K562 (cell line): ENCODE data around the gene CD19. TPM values are rescaled to one million over a fixed set of nuclear protein-coding genes. Genes with fewer than 3 reads are reported as not detected.

ENCODE experiments used
- ATAC-seq: fragments of 200-7000 bp; cut with Tn5 transposase; 3 replicates; pipeline ENCODE4 v1.9.1; 2020; ENCODE audit warnings: moderate library complexity
- BruUV-seq: library from RNA; stranded (reverse); fragments of 400-500 nt; replicated peaks from 2 replicates; lab custom pipeline; 2021; lab: Mats Ljungman, UMichigan
- CTCF ChIA-PET: fragments of 300-600 bp; formaldehyde crosslinking; extraction: SDS; loops from one replicate; lab custom pipeline; 2021; ENCODE audit warnings: low intra/inter-chr PET ratio; lab: Yijun Ruan, JAX
- POLR2A ChIA-PET: fragments of 300-600, 350-650 bp; sonication (Branson Sonifier 250); formaldehyde crosslinking; extraction: SDS; loops from one replicate; lab custom pipeline; 2021; ENCODE audit warnings: antibody characterized with exemption, inconsistent platforms; lab: Yijun Ruan, JAX
- DNase-seq, 4 experiments: peaks; one replicate each; pipeline versions ENCODE4 v3.0.0 to v3.0.0-alpha.2; 2011 to 2018; ENCODE audit warnings: low spot score in 3 of 4, mixed read lengths in 3 of 4; ENCODE audit errors: extremely low read depth in 1 of 4
- FAIRE-seq: peaks from 2 replicates; lab custom pipeline; 2011; peaks lifted over from hg19 to GRCh38; lab: Jason Lieb, UNC
- H2AFZ ChIP-seq: 2 replicates; pipeline ENCODE4 v1.6.0; 2011; ENCODE audit warnings: low read depth, low read length, control low read depth, inconsistent platforms
- H3K27ac ChIP-seq: fragments of 200-600 bp; 3 replicates; pipeline ENCODE4 v1.8.0; 2011; ENCODE audit warnings: low read depth, mild to moderate bottlenecking, control low read depth, inconsistent platforms, low read length, moderate library complexity, mixed read lengths; ENCODE audit errors: extremely low read depth
- H3K27me3 ChIP-seq, 2 experiments: fragments of 300-600 bp in 1 of 2; 2 replicates in 1 of 2; 3 replicates in 1 of 2; pipeline versions ENCODE4 v1.6.0 to v1.8.0; 2011; ENCODE audit warnings: inconsistent platforms in 2 of 2, low read length in 2 of 2, mild to moderate bottlenecking in 1 of 2, mixed read lengths in 1 of 2, moderate library complexity in 1 of 2; ENCODE audit not compliant: control insufficient read depth in 2 of 2, insufficient read depth in 2 of 2
- H3K36me3 ChIP-seq: fragments of 300-600 bp; 3 replicates; pipeline ENCODE4 v1.8.0; 2011; ENCODE audit warnings: mild to moderate bottlenecking, low read length, inconsistent platforms; ENCODE audit not compliant: control insufficient read depth, insufficient read depth
- H3K4me1 ChIP-seq, 2 experiments: fragments of 200-600 bp in 1 of 2; replicated peaks in 1 of 2; 2 replicates in 1 of 2; 3 replicates in 1 of 2; pipeline versions ENCODE4 v1.5.1 to v1.8.0; 2011; ENCODE audit warnings: inconsistent platforms in 2 of 2, low read length in 2 of 2, mild to moderate bottlenecking in 1 of 2, mixed read lengths in 1 of 2, moderate library complexity in 1 of 2; ENCODE audit not compliant: control insufficient read depth in 2 of 2, insufficient read depth in 2 of 2
- H3K4me2 ChIP-seq: 2 replicates; pipeline ENCODE4 v1.6.1; 2011; ENCODE audit warnings: low read length, control low read depth, inconsistent platforms, mixed read lengths; ENCODE audit not compliant: insufficient read depth
- H3K4me3 ChIP-seq: fragments of 200-600 bp; sonication (generic), shearing (Covaris generic); 2 replicates; pipeline ENCODE4 v1.5.1; 2016; ENCODE audit warnings: control low read depth, inconsistent platforms
- H3K79me2 ChIP-seq: fragments of 200-600 bp; 3 replicates; pipeline ENCODE4 v1.8.0; 2011; ENCODE audit warnings: low read length, inconsistent platforms; ENCODE audit not compliant: control insufficient read depth, insufficient read depth
- H3K9ac ChIP-seq, 2 experiments: 2 replicates each; pipeline versions ENCODE4 v1.6.0 to v1.6.1; 2011; ENCODE audit warnings: low read depth in 2 of 2, low read length in 2 of 2, control low read depth in 1 of 2, inconsistent platforms in 1 of 2, mild to moderate bottlenecking in 1 of 2, mixed read lengths in 1 of 2; ENCODE audit not compliant: insufficient read depth in 1 of 2
- H3K9me1 ChIP-seq: one replicate; pipeline ENCODE4 v1.6.0; 2011; ENCODE audit warnings: inconsistent platforms, mild to moderate bottlenecking, low read length, moderate library complexity; ENCODE audit not compliant: control insufficient read depth, insufficient read depth
- H3K9me3 ChIP-seq: replicated peaks from 2 replicates; pipeline ENCODE4 v1.5.1; 2011; ENCODE audit warnings: low read depth, low read length, inconsistent platforms; ENCODE audit not compliant: control insufficient read depth, insufficient read depth
- H4K20me1 ChIP-seq: replicated peaks from 2 replicates; pipeline ENCODE4 v1.6.1; 2011; ENCODE audit warnings: low read length, inconsistent platforms, mixed read lengths; ENCODE audit not compliant: control insufficient read depth, insufficient read depth
- BCOR ChIP-seq: fragments of 450-650 bp; IDR thresholded peaks from 2 replicates; pipeline ENCODE4 v1.6.1; 2016
- CHD4 ChIP-seq: fragments of 200-600 bp; sonication (generic); IDR thresholded peaks from 3 replicates; pipeline ENCODE4 v1.6.1; 2012; ENCODE audit warnings: low read depth, mild to moderate bottlenecking, mixed read lengths, low read length, inconsistent platforms; ENCODE audit not compliant: insufficient read depth, insufficient replicate concordance, poor library complexity, severe bottlenecking
- ELF4 ChIP-seq: fragments of 450-650 bp; formaldehyde crosslinking; IDR thresholded peaks from 2 replicates; pipeline ENCODE4 v1.4.0; 2022; ENCODE audit warnings: missing genetic modification characterization
- FOS ChIP-seq: IDR thresholded peaks from 3 replicates; pipeline ENCODE4 v1.6.1; 2011; ENCODE audit not compliant: insufficient read length; ENCODE audit errors: extremely low read depth
- FOXM1 ChIP-seq, 2 experiments: fragments of 450-650 bp in 1 of 2; sonication (generic) in 1 of 2; formaldehyde crosslinking in 1 of 2; IDR thresholded peaks; 2 replicates each; pipeline versions ENCODE4 v1.6.1 to v1.9.0; 2017 to 2022; ENCODE audit warnings: low read depth in 2 of 2, mild to moderate bottlenecking in 2 of 2, missing genetic modification reagents in 1 of 2, moderate library complexity in 1 of 2
- HMG20A ChIP-seq: fragments of 450-650 bp; formaldehyde crosslinking; conservative IDR thresholded peaks from 2 replicates; pipeline ENCODE4 v1.4.0; 2020; ENCODE audit warnings: mild to moderate bottlenecking, mixed read lengths
- IRF2 ChIP-seq: sonication (generic); formaldehyde crosslinking; IDR thresholded peaks from 2 replicates; pipeline ENCODE4 v1.8.1; 2022; ENCODE audit warnings: mild to moderate bottlenecking, missing genetic modification reagents
- KAT2B ChIP-seq: IDR thresholded peaks from one replicate; pipeline ENCODE4 v1.6.1; 2012; ENCODE audit warnings: low read depth, mild to moderate bottlenecking, control low read depth, inconsistent platforms, low read length, moderate library complexity
- MYNN ChIP-seq, 2 experiments: sonication (generic); formaldehyde crosslinking in 1 of 2; IDR thresholded peaks; 2 replicates each; pipeline versions ENCODE4 v1.5.0 to v1.6.1; 2016 to 2020; ENCODE audit warnings: antibody characterized with exemption in 1 of 2, missing genetic modification reagents in 1 of 2
- PHTF2 ChIP-seq: fragments of 250-450 bp; sonication (Bioruptor Pico); IDR thresholded peaks from 2 replicates; pipeline ENCODE4 v1.5.0; 2021; ENCODE audit warnings: mild to moderate bottlenecking
- RBM25 ChIP-seq: fragments of 200-400 bp; formaldehyde crosslinking; IDR thresholded peaks from 2 replicates; pipeline ENCODE4 v1.6.1; 2018; ENCODE audit warnings: low read length, low read depth, moderate library complexity; ENCODE audit not compliant: severe bottlenecking
- SAFB ChIP-seq: fragments of 200-400 bp; formaldehyde crosslinking; IDR thresholded peaks from 2 replicates; pipeline ENCODE4 v1.6.1; 2017; ENCODE audit warnings: low read depth, low read length, borderline replicate concordance
- SRSF3 ChIP-seq: fragments of 200-400 bp; formaldehyde crosslinking; IDR thresholded peaks from 2 replicates; pipeline ENCODE4 v1.6.1; 2016; ENCODE audit warnings: mild to moderate bottlenecking, low read length, moderate library complexity; ENCODE audit not compliant: insufficient read depth
- ZBED1 ChIP-seq: IDR thresholded peaks from 2 replicates; pipeline ENCODE4 v1.6.1; 2014
- ZNF239 ChIP-seq: fragments of 250-450 bp; sonication (Bioruptor Pico); IDR thresholded peaks from 2 replicates; pipeline ENCODE4 v1.4.0; 2020; ENCODE audit warnings: mild to moderate bottlenecking
- whole genome bisulfite sequencing: fragments of 100-300 bp; shearing (Covaris generic); methylation state at CpG from one replicate; pipeline ENCODE4 v1.1.6; 2016; ENCODE audit warnings: low coverage, mixed read lengths; ENCODE audit not compliant: insufficient coverage; ENCODE audit errors: missing lambda C conversion rate; 5-methylcytosine and 5-hydroxymethylcytosine counted together
- in situ Hi-C: fragments of 300-500 bp; cut with MboI; formaldehyde crosslinking; loops from 4 replicates; pipeline ENCODE4 v1.15.0; 2018; ENCODE audit warnings: inconsistent platforms, mixed read lengths
- intact Hi-C: fragments of 100-400 bp; cut with micrococcal nuclease; formaldehyde crosslinking; loops from 2 replicates; pipeline ENCODE4 v1.14.2; 2022
- polyA plus RNA-seq, 8 experiments: library from polyadenylated mRNA; depleted of rRNA in 4 of 8; stranded (reverse) in 5 of 8; unstranded in 3 of 8; fragments of >200 nt; fragmentation: Nextera tagmentation in 2 of 8; fragmentation: Illumina TruSeq in 1 of 8; extraction: Ambion mirVana in 2 of 8; extraction: Trizol in 1 of 8; gene quantifications; 2 replicates each; pipeline versions ENCODE4 v1.2.1 to v1.2.3, GENCODE V29; 2011 to 2014; ENCODE audit warnings: inconsistent platforms in 1 of 8, missing spikeins in 1 of 8
- total RNA-seq, 7 experiments: library from RNA; depleted of rRNA in 6 of 7; stranded (reverse); fragments of >200 nt in 6 of 7; fragmentation: Illumina TruSeq in 2 of 7; extraction: Trizol in 2 of 7; gene quantifications; 2 replicates each; pipeline versions ENCODE4 v1.2.1 to v1.2.3, GENCODE V29; 2011 to 2021; ENCODE audit warnings: low replicate concordance in 1 of 7
- TF ChIP-seq, protein P1 (sequence below): sonication (generic); formaldehyde crosslinking; IDR thresholded peaks from 2 replicates; pipeline ENCODE4 v1.8.1; 2023; ENCODE audit warnings: mild to moderate bottlenecking, missing genetic modification reagents
- TF ChIP-seq, protein P2 (sequence below): sonication (generic); formaldehyde crosslinking; IDR thresholded peaks from 2 replicates; pipeline ENCODE4 v1.8.1; 2023; ENCODE audit warnings: mild to moderate bottlenecking, missing genetic modification reagents, moderate library complexity
- TF ChIP-seq, protein P3 (sequence below): IDR thresholded peaks from 2 replicates; pipeline ENCODE4 v1.6.1; 2012; ENCODE audit warnings: low read depth, low read length, improper control_type of control experiment, borderline replicate concordance

The CD19 gene
- total and polyA plus RNA-seq, 9 of the 15 experiments (the other 6 are each of a cell fraction or from before 2014, with no cell fraction given), result 0.27 to 3.7 (median 2.0) TPM; not detected in 1

DNA sequence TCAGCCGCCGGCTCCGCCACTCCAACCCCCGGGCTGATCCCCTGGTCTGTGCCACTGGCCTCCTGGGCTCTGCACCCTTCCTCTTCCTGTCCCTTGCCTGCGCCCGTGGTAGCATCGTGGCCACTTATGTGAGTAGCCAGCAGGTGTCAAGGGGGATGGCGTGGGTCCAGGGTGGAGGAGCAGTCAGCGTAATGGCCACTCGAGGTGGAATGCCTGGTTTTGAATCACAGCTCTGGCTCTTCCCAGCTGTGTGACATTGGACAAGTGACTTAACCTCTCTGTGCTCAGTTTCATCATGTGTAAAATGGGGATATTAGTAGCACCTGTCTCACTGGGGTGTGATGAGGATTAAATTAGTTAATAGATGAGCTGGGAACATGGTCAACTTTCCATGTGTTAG is 50.6 kb downstream of the CD19 start:
- no peak overlapping the region for H3K4me3 ChIP-seq
- H3K4me1 ChIP-seq, result peaks cover 0 to 38% of the 10 kb centered on the region in 2 experiments; a peak in 1 of 5 replicates
- no peak overlapping the region for H3K9ac ChIP-seq
- H4K20me1 ChIP-seq, result no peaks in the 10 kb centered on the region
- DNase-seq, result no peak
- no peak overlapping the region for H2AFZ ChIP-seq
- no TSS peak for BruUV-seq
- CTCF ChIA-PET, result no interaction called here
- intact Hi-C loops (no loop called here), in situ Hi-C loops (loop anchor here (10.0 to 25.0 kb wide), 2 partner anchors 102 to 1230 kb away; no protein-coding TSS in a partner anchor)
- H3K27ac ChIP-seq, result no peak overlapping the region
- peaks cover 3% of the 10 kb centered on the region for H3K9me1 ChIP-seq
- no peak for FAIRE-seq
- H3K4me2 ChIP-seq, result no peak overlapping the region
- peaks cover 5% of the 10 kb centered on the region; the same call in 1 of the 2 replicates for H3K9me3 ChIP-seq
- no peaks in the 10 kb centered on the region for H3K79me2 ChIP-seq
- no peaks in the 10 kb centered on the region for H3K27me3 ChIP-seq
- no peak for ATAC-seq
- POLR2A ChIA-PET, result interaction anchor here (1.1 to 2.3 kb wide), 2 partner anchors 11 to 17 kb away, joined by 4 to 9 read pairs; no protein-coding TSS in a partner anchor
- WGBS, result 89% methylated on average over 8 of the region's 10 CpGs
- peaks cover 40% of the 10 kb centered on the region for H3K36me3 ChIP-seq
- TF ChIP-seq BCOR, result peak; percentile 98
- no peak for TF ChIP-seq ZNF239 (CRISPR knock-in tag)
- TF ChIP-seq, protein P1, sequence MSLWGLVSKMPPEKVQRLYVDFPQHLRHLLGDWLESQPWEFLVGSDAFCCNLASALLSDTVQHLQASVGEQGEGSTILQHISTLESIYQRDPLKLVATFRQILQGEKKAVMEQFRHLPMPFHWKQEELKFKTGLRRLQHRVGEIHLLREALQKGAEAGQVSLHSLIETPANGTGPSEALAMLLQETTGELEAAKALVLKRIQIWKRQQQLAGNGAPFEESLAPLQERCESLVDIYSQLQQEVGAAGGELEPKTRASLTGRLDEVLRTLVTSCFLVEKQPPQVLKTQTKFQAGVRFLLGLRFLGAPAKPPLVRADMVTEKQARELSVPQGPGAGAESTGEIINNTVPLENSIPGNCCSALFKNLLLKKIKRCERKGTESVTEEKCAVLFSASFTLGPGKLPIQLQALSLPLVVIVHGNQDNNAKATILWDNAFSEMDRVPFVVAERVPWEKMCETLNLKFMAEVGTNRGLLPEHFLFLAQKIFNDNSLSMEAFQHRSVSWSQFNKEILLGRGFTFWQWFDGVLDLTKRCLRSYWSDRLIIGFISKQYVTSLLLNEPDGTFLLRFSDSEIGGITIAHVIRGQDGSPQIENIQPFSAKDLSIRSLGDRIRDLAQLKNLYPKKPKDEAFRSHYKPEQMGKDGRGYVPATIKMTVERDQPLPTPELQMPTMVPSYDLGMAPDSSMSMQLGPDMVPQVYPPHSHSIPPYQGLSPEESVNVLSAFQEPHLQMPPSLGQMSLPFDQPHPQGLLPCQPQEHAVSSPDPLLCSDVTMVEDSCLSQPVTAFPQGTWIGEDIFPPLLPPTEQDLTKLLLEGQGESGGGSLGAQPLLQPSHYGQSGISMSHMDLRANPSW (CRISPR knock-in tag), result no peak
- TF ChIP-seq CHD4, result peak; percentile 28
- TF ChIP-seq, protein P2, sequence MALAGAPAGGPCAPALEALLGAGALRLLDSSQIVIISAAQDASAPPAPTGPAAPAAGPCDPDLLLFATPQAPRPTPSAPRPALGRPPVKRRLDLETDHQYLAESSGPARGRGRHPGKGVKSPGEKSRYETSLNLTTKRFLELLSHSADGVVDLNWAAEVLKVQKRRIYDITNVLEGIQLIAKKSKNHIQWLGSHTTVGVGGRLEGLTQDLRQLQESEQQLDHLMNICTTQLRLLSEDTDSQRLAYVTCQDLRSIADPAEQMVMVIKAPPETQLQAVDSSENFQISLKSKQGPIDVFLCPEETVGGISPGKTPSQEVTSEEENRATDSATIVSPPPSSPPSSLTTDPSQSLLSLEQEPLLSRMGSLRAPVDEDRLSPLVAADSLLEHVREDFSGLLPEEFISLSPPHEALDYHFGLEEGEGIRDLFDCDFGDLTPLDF (CRISPR knock-in tag), result no peak
- no peak for TF ChIP-seq ZBED1
- no peak for TF ChIP-seq HMG20A
- TF ChIP-seq SAFB, result no peak
- TF ChIP-seq IRF2, result no peak
- no peak for TF ChIP-seq MYNN (IDR thresholded peaks at IDR 0.05)
- TF ChIP-seq MYNN (CRISPR knock-in tag; IDR thresholded peaks at IDR 0.05), result no peak
- TF ChIP-seq FOXM1 (IDR thresholded peaks at IDR 0.05; ENCODE audit: low read depth), result no peak
- no peak for TF ChIP-seq FOXM1 (CRISPR knock-in tag; IDR thresholded peaks at IDR 0.05; ENCODE audit: low read depth)
- no peak for TF ChIP-seq SRSF3
- no peak for TF ChIP-seq ELF4 (CRISPR knock-in tag)
- TF ChIP-seq, protein P3, sequence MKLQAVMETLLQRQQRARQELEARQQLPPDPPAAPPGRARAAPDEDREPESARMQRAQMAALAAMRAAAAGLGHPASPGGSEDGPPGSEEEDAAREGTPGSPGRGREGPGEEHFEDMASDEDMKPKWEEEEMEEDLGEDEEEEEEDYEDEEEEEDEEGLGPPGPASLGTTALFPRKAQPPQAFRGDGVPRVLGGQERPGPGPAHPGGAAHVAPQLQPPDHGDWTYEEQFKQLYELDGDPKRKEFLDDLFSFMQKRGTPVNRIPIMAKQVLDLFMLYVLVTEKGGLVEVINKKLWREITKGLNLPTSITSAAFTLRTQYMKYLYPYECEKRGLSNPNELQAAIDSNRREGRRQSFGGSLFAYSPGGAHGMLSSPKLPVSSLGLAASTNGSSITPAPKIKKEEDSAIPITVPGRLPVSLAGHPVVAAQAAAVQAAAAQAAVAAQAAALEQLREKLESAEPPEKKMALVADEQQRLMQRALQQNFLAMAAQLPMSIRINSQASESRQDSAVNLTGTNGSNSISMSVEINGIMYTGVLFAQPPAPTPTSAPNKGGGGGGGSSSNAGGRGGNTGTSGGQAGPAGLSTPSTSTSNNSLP, result no peak
- TF ChIP-seq RBM25, result peak; percentile 91
- TF ChIP-seq FOS, result no peak
- TF ChIP-seq PHTF2 (CRISPR knock-in tag), result no peak
- TF ChIP-seq KAT2B, result no peak
